GM12864 (cell line): ENCODE data around the gene EOMES.

ENCODE experiments used
- DNase-seq: peaks from one replicate; pipeline ENCODE4 v3.0.0-alpha.2; 2011; ENCODE audit warnings: low read depth
- H3K4me3 ChIP-seq: 2 replicates; pipeline ENCODE4 v1.5.1; 2011; ENCODE audit warnings: mild to moderate bottlenecking, low read depth, low read length, control low read depth
- CTCF ChIP-seq: IDR thresholded peaks from 2 replicates; pipeline ENCODE4 v1.5.1; 2011; ENCODE audit warnings: low read depth, mild to moderate bottlenecking, moderate library complexity, low read length, control low read depth, inconsistent platforms; ENCODE audit errors: missing control alignments

EOMES gene

GRCh38 chr3:27720899-27721716, 1.0 kb downstream of the EOMES start:
- TF ChIP-seq CTCF, result no peak
- H3K4me3 ChIP-seq, result peak overlapping the region; percentile 43; the same call in 1 of the 2 replicates
- DNase-seq, result no peak

GRCh38 chr3:27719314-27720003, 2.7 kb downstream of the EOMES start:
- TF ChIP-seq CTCF, result no peak
- no peak overlapping the region for H3K4me3 ChIP-seq
- no peak for DNase-seq

GRCh38 chr3:27718459-27718858, 3.7 kb downstream of the EOMES start:
- no peak overlapping the region for H3K4me3 ChIP-seq
- TF ChIP-seq CTCF, result no peak
- DNase-seq, result no peak

GRCh38 chr3:27717200-27717852, 4.8 kb downstream of the EOMES start:
- no peak for TF ChIP-seq CTCF
- no peak overlapping the region for H3K4me3 ChIP-seq
- no peak for DNase-seq

GRCh38 chr3:27716309-27716708, 5.8 kb downstream of the EOMES start:
- H3K4me3 ChIP-seq, result no peak overlapping the region
- no peak for TF ChIP-seq CTCF
- DNase-seq, result no peak

- no peak for DNase-seq
- H3K4me3 ChIP-seq, result no peak overlapping the region
- no peak for TF ChIP-seq CTCF
Measured at GRCh38 chr3:27715863-27716262, 6.3 kb downstream of the EOMES start.
